ENCODE data around the gene MFSD6.

Gene MFSD6

GRCh38 chr2:190533175-190533967 is 125.2 kb downstream of the MFSD6 start:
- no peak for DNase-seq

GRCh38 chr2:190533968-190534309 is 125.8 kb downstream of the MFSD6 start:
- no peak for DNase-seq

- peak; percentile 68 for DNase-seq
These were observed 126.4 kb downstream of the MFSD6 start, which contains the start of gene NEMP2 for GRCh38 chr2:190534310-190535120. Gene NEMP2, minus strand, starts transcription at chr2:190534722. Its CDS starts 67 bp downstream, at chr2:190534655.

- no peak for DNase-seq
These were observed 126.9 kb downstream of the MFSD6 start for GRCh38 chr2:190535121-190535439.

- DNase-seq = no peak
These were observed 127.4 kb downstream of the MFSD6 start for GRCh38 chr2:190535586-190535985.

GRCh38 chr2:190537765-190538164 is 129.6 kb downstream of the MFSD6 start:
- no peak for DNase-seq

- no peak for DNase-seq
These were observed 130.0 kb downstream of the MFSD6 start for GRCh38 chr2:190538201-190538600.

- DNase-seq = no peak
These were observed 131.9 kb downstream of the MFSD6 start for GRCh38 chr2:190540048-190540447.

- no peak for DNase-seq
These were observed 136.9 kb downstream of the MFSD6 start for GRCh38 chr2:190545093-190545492.

GRCh38 chr2:190545555-190546385 is 137.6 kb downstream of the MFSD6 start:
- DNase-seq = peak; percentile 25

GRCh38 chr2:190546734-190547133 is 138.6 kb downstream of the MFSD6 start:
- no peak for DNase-seq

GRCh38 chr2:190547886-190548285 is 139.7 kb downstream of the MFSD6 start:
- DNase-seq = no peak

GRCh38 chr2:190550137-190550536 is 142.0 kb downstream of the MFSD6 start:
- no peak for DNase-seq

Data from fibroblast of skin of abdomen (primary cell).